Measurements from ENCODE around the gene UBQLN2. TPM values are rescaled to one million over a fixed set of nuclear protein-coding genes. Genes with fewer than 3 reads are reported as not detected.

Gene UBQLN2
- polyA plus RNA-seq, 1 donor, result 26.5 TPM

Other genes with a start within 250 kb of the UBQLN2 start
- gene NBDY, start 165.6 kb downstream of the UBQLN2 start, polyA plus RNA-seq (ENCODE audit: insufficient read length), result 39.4 TPM

All from forelimb muscle (tissue), 1 donor.